Type B pancreatic cell (in vitro differentiated cells): Measurements from ENCODE around the gene CPS1. TPM values are rescaled to one million over a fixed set of nuclear protein-coding genes. Genes with fewer than 3 reads are reported as not detected.

Experiments
- DNase-seq: peaks from one replicate; pipeline ENCODE4 v3.0.0; 2021; ENCODE audit warnings: mixed read lengths; ENCODE audit not compliant: unreplicated experiment; ENCODE audit errors: extremely low spot score
- H3K27ac Mint-ChIP-seq: 2 replicates; pipeline ENCODE4 v1.8.0; 2021; ENCODE audit warnings: mild to moderate bottlenecking, mixed read lengths
- H3K27me3 Mint-ChIP-seq: 2 replicates; pipeline ENCODE4 v1.8.0; 2021; ENCODE audit warnings: mixed read lengths
- H3K36me3 Mint-ChIP-seq: 2 replicates; pipeline ENCODE4 v1.8.0; 2021; ENCODE audit warnings: mixed read lengths
- H3K4me1 Mint-ChIP-seq: one replicate; pipeline ENCODE4 v1.8.0; 2021; ENCODE audit warnings: mixed read lengths; ENCODE audit not compliant: unreplicated experiment
- H3K4me3 Mint-ChIP-seq: 2 replicates; pipeline ENCODE4 v1.8.0; 2021; ENCODE audit warnings: mild to moderate bottlenecking, mixed read lengths
- H3K9me3 Mint-ChIP-seq: 2 replicates; pipeline ENCODE4 v1.8.0; 2021; ENCODE audit warnings: mixed read lengths
- CTCF ChIP-seq: fragments of 200-600 bp; sonication (generic); conservative IDR thresholded peaks from 2 replicates; pipeline ENCODE4 v1.5.0; 2021; ENCODE audit warnings: antibody characterized with exemption, mild to moderate bottlenecking
- total RNA-seq: library from RNA; stranded (reverse); gene quantifications from 2 replicates; pipeline ENCODE4 v1.2.1, GENCODE V29; 2021; ENCODE audit warnings: low replicate concordance

The CPS1 gene
- total RNA-seq, 1 donor from 2014 or later, result 33.2 TPM

- no peak for DNase-seq
- TF ChIP-seq CTCF, result no peak
- Mint-ChIP-seq H3K4me1 (no peaks in the 10 kb centered on the region), H3K27ac (no peak overlapping the region), H3K36me3 (no peaks in the 10 kb centered on the region), H3K27me3 (no peaks in the 10 kb centered on the region), H3K9me3 (no peaks in the 10 kb centered on the region), H3K4me3 (no peak overlapping the region)
These were observed 131.5 kb downstream of the CPS1 start for GRCh38 chr2:210687786-210688470.

GRCh38 chr2:210707900-210708299, 151.5 kb downstream of the CPS1 start:
- H3K36me3 Mint-ChIP-seq, result no peaks in the 10 kb centered on the region
- no peaks in the 10 kb centered on the region for H3K27me3 Mint-ChIP-seq
- TF ChIP-seq CTCF, result no peak
- no peak overlapping the region for H3K27ac Mint-ChIP-seq
- H3K4me3 Mint-ChIP-seq, result no peak overlapping the region
- DNase-seq, result no peak
- peaks cover 9% of the 10 kb centered on the region for H3K4me1 Mint-ChIP-seq
- peaks cover 3% of the 10 kb centered on the region for H3K9me3 Mint-ChIP-seq

- no peak for DNase-seq
These were observed 156.7 kb downstream of the CPS1 start for GRCh38 chr2:210713122-210713521.

GRCh38 chr2:210715560-210716082, 159.2 kb downstream of the CPS1 start:
- Mint-ChIP-seq H3K27me3 (peaks cover 3% of the 10 kb centered on the region), H3K36me3 (no peaks in the 10 kb centered on the region), H3K9me3 (peaks cover 3% of the 10 kb centered on the region), H3K4me3 (no peak overlapping the region), H3K27ac (no peak overlapping the region), H3K4me1 (peaks cover 13% of the 10 kb centered on the region)
- no peak for TF ChIP-seq CTCF
- DNase-seq, result no peak

More at GRCh38 chr2:210713122-210713521, 156.7 kb downstream of the CPS1 start:
- Mint-ChIP-seq H3K4me1 (peaks cover 17% of the 10 kb centered on the region), H3K27ac (no peak overlapping the region), H3K27me3 (peaks cover 3% of the 10 kb centered on the region), H3K4me3 (no peak overlapping the region), H3K36me3 (no peaks in the 10 kb centered on the region), H3K9me3 (peaks cover 3% of the 10 kb centered on the region)
- no peak for TF ChIP-seq CTCF

- no peaks in the 10 kb centered on the region for H3K36me3 Mint-ChIP-seq
- H3K27me3 Mint-ChIP-seq, result peaks cover 3% of the 10 kb centered on the region
- peaks cover 13% of the 10 kb centered on the region for H3K4me1 Mint-ChIP-seq
- TF ChIP-seq CTCF, result no peak
- H3K9me3 Mint-ChIP-seq, result peaks cover 3% of the 10 kb centered on the region
- no peak overlapping the region for H3K27ac Mint-ChIP-seq
- no peak overlapping the region for H3K4me3 Mint-ChIP-seq
- DNase-seq, result no peak
These were observed 162.1 kb downstream of the CPS1 start for GRCh38 chr2:210718503-210718902.
